OCI-LY7 (cell line): ENCODE measurements around the gene CCDC73. TPM values are rescaled to one million over a fixed set of nuclear protein-coding genes. Genes with fewer than 3 reads are reported as not detected.
A peak's percentile ranks its signal among the peaks of the same experiment; 100 is the strongest.

ENCODE experiments used
- BruUV-seq: library from RNA; stranded (reverse); fragments of 400-500 nt; replicated peaks from 2 replicates; lab custom pipeline; 2021; lab: Mats Ljungman, UMichigan
- CTCF ChIA-PET: fragments of 300-600 bp; sonication (Branson Sonifier 250); formaldehyde crosslinking; loops from one replicate; lab custom pipeline; 2022; ENCODE audit warnings: antibody characterized with exemption; ENCODE audit not compliant: unreplicated experiment; lab: Charles Lee
- POLR2A ChIA-PET: fragments of 300-600 bp; sonication (Branson Sonifier 250); formaldehyde crosslinking; loops from one replicate; lab custom pipeline; 2022; ENCODE audit warnings: antibody characterized with exemption; lab: Charles Lee
- DNase-seq: peaks from one replicate; pipeline ENCODE4 v3.0.0-alpha.2; 2015; ENCODE audit warnings: low spot score
- H2AFZ ChIP-seq: fragments of 200-600 bp; sonication (generic), shearing (Covaris generic); 2 replicates; pipeline ENCODE4 v1.6.1; 2014; ENCODE audit warnings: mild to moderate bottlenecking, antibody characterized with exemption, low read length, moderate library complexity
- H3K27ac ChIP-seq: fragments of 200-600 bp; sonication (generic); 2 replicates; pipeline ENCODE4 v1.5.1; 2014; ENCODE audit warnings: mixed run types, low read depth, mild to moderate bottlenecking, moderate library complexity, low read length, inconsistent platforms; ENCODE audit not compliant: poor library complexity, severe bottlenecking
- H3K36me3 ChIP-seq: fragments of 200-600 bp; sonication (generic); 2 replicates; pipeline ENCODE4 v1.6.1; 2014; ENCODE audit warnings: mild to moderate bottlenecking, antibody characterized with exemption, low read length, moderate library complexity, mixed read lengths; ENCODE audit not compliant: insufficient read depth
- H3K4me1 ChIP-seq: fragments of 200-600 bp; sonication (generic); 2 replicates; pipeline ENCODE4 v1.5.1; 2014; ENCODE audit warnings: mild to moderate bottlenecking, low read length; ENCODE audit not compliant: insufficient read depth, poor library complexity, severe bottlenecking
- H3K4me2 ChIP-seq: fragments of 200-600 bp; sonication (generic); 2 replicates; pipeline ENCODE4 v1.6.1; 2014; ENCODE audit warnings: mild to moderate bottlenecking, low read length
- H3K4me3 ChIP-seq: fragments of 200-600 bp; sonication (generic); 2 replicates; pipeline ENCODE4 v1.5.1; 2014; ENCODE audit warnings: mild to moderate bottlenecking, low read depth, low read length; ENCODE audit not compliant: poor library complexity, severe bottlenecking
- H3K79me2 ChIP-seq: fragments of 200-600 bp; sonication (generic); 2 replicates; pipeline ENCODE4 v1.6.1; 2016; ENCODE audit warnings: low read depth, mild to moderate bottlenecking, low read length, moderate library complexity, mixed read lengths; ENCODE audit not compliant: insufficient read depth
- H3K9me2 ChIP-seq: fragments of 200-600 bp; sonication (generic); 2 replicates; pipeline ENCODE4 v1.6.1; 2016; ENCODE audit warnings: mild to moderate bottlenecking, low read length, mixed read lengths; ENCODE audit not compliant: insufficient read depth
- H3K9me3 ChIP-seq: fragments of 200-600 bp; sonication (generic); 2 replicates; pipeline ENCODE4 v1.6.1; 2014; ENCODE audit warnings: mild to moderate bottlenecking, mixed run types, low read length, mixed read lengths
- H4K20me1 ChIP-seq: fragments of 200-600 bp; sonication (generic); 2 replicates; pipeline ENCODE4 v1.6.1; 2014; ENCODE audit warnings: mild to moderate bottlenecking, antibody characterized with exemption, low read length, moderate library complexity, mixed read lengths; ENCODE audit not compliant: insufficient read depth
- EZH2phosphoT487 ChIP-seq: fragments of 200-600 bp; sonication (generic); IDR thresholded peaks from 2 replicates; pipeline ENCODE4 v1.6.1; 2018; ENCODE audit warnings: low read depth, borderline replicate concordance, mild to moderate bottlenecking, mixed run types, antibody characterized with exemption, low read length, moderate library complexity, mixed read lengths
- intact Hi-C: fragments of 100-400 bp; cut with micrococcal nuclease; formaldehyde crosslinking; loops from one replicate; pipeline ENCODE4 v1.10.0; 2022; ENCODE audit not compliant: unreplicated experiment
- total RNA-seq, 2 experiments: library from RNA; depleted of rRNA in 1 of 2; stranded (reverse); fragments of >200 nt in 1 of 2; shearing (Covaris generic) in 1 of 2; gene quantifications; 2 replicates each; pipeline ENCODE4 v1.2.3, GENCODE V29; 2014 to 2022
- TF ChIP-seq, protein P1 (sequence below): fragments of 200-600 bp; sonication (generic); conservative IDR thresholded peaks from 2 replicates; pipeline ENCODE4 v1.5.1; 2014; ENCODE audit warnings: mild to moderate bottlenecking, antibody characterized with exemption, low read length, moderate library complexity, mixed read lengths

CCDC73 gene
- total RNA-seq, 2 experiments from 2014 or later = not detected

DNA sequence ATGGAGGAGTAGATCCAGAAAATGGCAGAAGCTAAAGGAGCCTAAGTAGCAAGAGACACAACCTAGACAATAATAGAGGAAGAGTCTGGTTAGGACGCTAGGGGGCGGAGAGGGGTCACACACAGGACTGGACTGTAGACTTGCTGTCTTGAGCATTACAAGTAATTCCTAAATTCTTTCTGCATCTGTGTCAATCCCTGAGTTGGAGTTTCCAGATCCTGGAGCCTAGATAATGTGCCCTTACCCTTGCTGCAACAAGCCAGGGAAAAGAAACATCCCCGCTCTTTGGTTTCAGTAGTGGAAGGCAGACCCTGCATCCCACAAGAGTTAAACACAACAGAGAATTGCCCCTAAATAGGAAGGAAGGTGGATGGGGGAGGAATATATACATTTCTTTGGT, 14.9 kb upstream of the CCDC73 start:
- intact Hi-C loops = loop anchor here (2.0 kb wide), 1 partner anchor 255 kb away; no protein-coding TSS in a partner anchor
- BruUV-seq = no TSS peak
- H3K36me3 ChIP-seq = no peaks in the 10 kb centered on the region
- POLR2A ChIA-PET = interaction anchor here (1.2 kb wide), 1 partner anchor 9 kb away, joined by 6 read pairs; no protein-coding TSS in a partner anchor
- no peaks in the 10 kb centered on the region for H4K20me1 ChIP-seq
- H3K4me1 ChIP-seq = no peaks in the 10 kb centered on the region
- no peak overlapping the region for H3K27ac ChIP-seq
- no peak overlapping the region for H3K4me3 ChIP-seq
- no peaks in the 10 kb centered on the region for H3K9me3 ChIP-seq
- H3K79me2 ChIP-seq = no peaks in the 10 kb centered on the region
- no peaks in the 10 kb centered on the region for H3K9me2 ChIP-seq
- no peak overlapping the region for H3K4me2 ChIP-seq
- TF ChIP-seq, protein P1, sequence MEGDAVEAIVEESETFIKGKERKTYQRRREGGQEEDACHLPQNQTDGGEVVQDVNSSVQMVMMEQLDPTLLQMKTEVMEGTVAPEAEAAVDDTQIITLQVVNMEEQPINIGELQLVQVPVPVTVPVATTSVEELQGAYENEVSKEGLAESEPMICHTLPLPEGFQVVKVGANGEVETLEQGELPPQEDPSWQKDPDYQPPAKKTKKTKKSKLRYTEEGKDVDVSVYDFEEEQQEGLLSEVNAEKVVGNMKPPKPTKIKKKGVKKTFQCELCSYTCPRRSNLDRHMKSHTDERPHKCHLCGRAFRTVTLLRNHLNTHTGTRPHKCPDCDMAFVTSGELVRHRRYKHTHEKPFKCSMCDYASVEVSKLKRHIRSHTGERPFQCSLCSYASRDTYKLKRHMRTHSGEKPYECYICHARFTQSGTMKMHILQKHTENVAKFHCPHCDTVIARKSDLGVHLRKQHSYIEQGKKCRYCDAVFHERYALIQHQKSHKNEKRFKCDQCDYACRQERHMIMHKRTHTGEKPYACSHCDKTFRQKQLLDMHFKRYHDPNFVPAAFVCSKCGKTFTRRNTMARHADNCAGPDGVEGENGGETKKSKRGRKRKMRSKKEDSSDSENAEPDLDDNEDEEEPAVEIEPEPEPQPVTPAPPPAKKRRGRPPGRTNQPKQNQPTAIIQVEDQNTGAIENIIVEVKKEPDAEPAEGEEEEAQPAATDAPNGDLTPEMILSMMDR = peak; percentile 92
- no peak for TF ChIP-seq EZH2phosphoT487
- CTCF ChIA-PET = no interaction called here
- H2AFZ ChIP-seq = no peak overlapping the region
- peak; percentile 62 for DNase-seq

DNA sequence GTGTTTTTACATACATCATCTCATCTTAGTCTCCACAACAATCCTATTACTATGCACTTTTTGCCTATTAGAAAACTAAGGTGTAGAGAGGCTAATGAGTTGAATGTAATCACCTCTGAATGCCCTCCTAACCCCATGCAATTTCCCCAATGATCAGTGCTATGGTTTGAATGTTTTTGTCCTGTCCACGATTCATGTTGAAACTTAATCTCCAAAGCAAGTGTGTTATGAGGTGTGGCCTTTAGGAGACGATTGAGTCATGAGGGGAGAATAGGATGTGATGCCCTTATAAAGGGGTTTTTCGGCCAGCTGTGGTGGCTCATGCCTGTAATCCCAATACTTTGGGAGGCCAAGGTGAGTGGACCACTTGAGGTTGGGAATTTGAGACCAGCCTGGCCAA, 2.0 kb upstream of the CCDC73 start:
- no peak overlapping the region for H3K4me2 ChIP-seq
- no peaks in the 10 kb centered on the region for H3K4me1 ChIP-seq
- H3K9me3 ChIP-seq = no peaks in the 10 kb centered on the region
- BruUV-seq = no TSS peak
- no peak for TF ChIP-seq EZH2phosphoT487
- TF ChIP-seq, protein P1 = no peak
- ChIA-PET CTCF (no interaction called here), POLR2A (no interaction called here)
- no peaks in the 10 kb centered on the region for H4K20me1 ChIP-seq
- H3K9me2 ChIP-seq = no peaks in the 10 kb centered on the region
- no peak overlapping the region for H3K4me3 ChIP-seq
- H2AFZ ChIP-seq = no peak overlapping the region
- no peaks in the 10 kb centered on the region for H3K36me3 ChIP-seq
- H3K27ac ChIP-seq = no peak overlapping the region
- intact Hi-C loops = no loop called here
- H3K79me2 ChIP-seq = no peaks in the 10 kb centered on the region
- DNase-seq = no peak

DNA sequence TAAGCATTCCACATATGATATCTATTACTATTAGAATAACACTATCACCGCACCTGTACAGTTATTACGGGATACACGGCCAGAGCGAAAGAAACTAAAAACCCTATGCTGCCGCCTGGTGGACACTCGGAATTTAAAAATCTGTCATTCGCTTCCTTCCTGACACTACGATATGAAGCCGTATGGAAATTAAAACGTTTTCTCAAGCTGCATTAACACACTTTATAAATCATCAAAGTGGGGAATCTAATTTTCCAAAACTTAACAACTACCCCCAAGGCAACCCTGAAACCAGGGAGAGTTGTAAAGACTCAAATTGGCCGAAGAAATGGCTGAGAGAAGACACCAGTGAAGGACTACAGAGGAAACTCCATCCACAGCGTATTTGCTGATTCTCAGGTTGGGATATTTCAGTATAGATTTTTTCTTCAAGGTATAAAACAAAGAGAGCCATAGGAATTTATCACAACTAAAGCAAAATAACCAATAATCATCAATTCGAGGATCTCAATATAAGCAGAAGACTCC, 1.4 kb downstream of the CCDC73 start:
- intact Hi-C loops = loop anchor here (1.0 to 5.0 kb wide), 2 partner anchors 44 to 471 kb away; no protein-coding TSS in a partner anchor
- peak overlapping the region; percentile 3; the same call in 1 of the 2 replicates for H2AFZ ChIP-seq
- no peaks in the 10 kb centered on the region for H3K9me3 ChIP-seq
- peak; percentile 56 for DNase-seq
- H3K36me3 ChIP-seq = no peaks in the 10 kb centered on the region
- TF ChIP-seq, protein P1 = peak; percentile 94
- no peak for TF ChIP-seq EZH2phosphoT487
- no peaks in the 10 kb centered on the region for H3K79me2 ChIP-seq
- H3K4me2 ChIP-seq = peak overlapping the region; percentile 30; the same call in 1 of the 2 replicates
- H3K9me2 ChIP-seq = no peaks in the 10 kb centered on the region
- CTCF ChIA-PET = no interaction called here
- POLR2A ChIA-PET = no interaction called here
- no peaks in the 10 kb centered on the region for H3K4me1 ChIP-seq
- no peaks in the 10 kb centered on the region for H4K20me1 ChIP-seq
- BruUV-seq = no TSS peak
- no peak overlapping the region for H3K27ac ChIP-seq
- H3K4me3 ChIP-seq = no peak overlapping the region
